HG03354 (cell line): ENCODE results near the gene HS1BP3.

Experiments
- ATAC-seq: cut with Tn5 transposase; IDR thresholded peaks from one replicate; pipeline ENCODE4 v1.9.1; 2021; ENCODE audit warnings: mild to moderate bottlenecking; ENCODE audit not compliant: unreplicated experiment, poor library complexity, severe bottlenecking

Gene HS1BP3

GRCh38 chr2:20622296-20622686, 28.6 kb downstream of the HS1BP3 start:
- ATAC-seq = no peak

GRCh38 chr2:20621366-20622295, 29.3 kb downstream of the HS1BP3 start:
- no peak for ATAC-seq

- ATAC-seq = no peak
Observed at GRCh38 chr2:20620696-20621365, 30.1 kb downstream of the HS1BP3 start.

DNA sequence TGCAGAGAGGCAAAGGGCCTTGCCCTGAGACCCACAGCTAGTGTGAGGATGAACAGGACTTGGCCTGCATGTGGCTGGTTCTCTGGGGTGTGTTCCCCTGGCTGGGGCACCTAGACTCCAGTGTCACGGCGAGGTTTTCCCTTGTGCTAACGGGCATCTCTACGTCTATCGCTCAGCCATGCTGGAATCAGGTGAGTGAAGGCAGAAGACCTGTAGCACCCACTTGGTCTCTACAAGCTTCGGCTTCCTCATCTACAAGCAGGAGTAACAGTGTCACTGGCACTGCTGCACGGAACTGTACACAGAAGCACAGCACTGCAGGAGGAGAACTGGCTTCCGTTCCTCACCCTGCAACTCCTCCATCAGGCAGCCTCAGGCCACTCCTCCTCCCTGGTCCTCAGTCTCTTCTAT, 30.6 kb downstream of the HS1BP3 start:
- ATAC-seq = no peak

DNA sequence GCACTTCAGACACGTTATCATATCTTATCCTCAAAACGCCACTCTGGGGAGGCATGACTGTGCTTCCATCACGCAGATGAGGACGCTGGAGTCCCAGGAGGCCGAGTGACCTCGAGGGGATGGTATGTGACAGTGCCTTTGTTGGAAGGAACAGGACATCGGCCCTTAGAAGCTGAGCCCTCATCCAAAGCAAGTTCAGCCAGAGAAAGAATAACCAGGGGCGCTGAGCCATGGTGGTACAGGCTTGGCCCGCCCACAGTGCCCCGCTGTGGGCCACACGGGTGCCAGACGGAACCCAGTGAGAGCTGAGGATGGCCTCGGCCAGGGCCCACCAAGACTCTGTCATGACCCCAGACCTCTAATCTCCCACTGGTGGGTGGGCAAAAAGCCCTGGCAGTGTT, 31.3 kb downstream of the HS1BP3 start:
- ATAC-seq = no peak

DNA sequence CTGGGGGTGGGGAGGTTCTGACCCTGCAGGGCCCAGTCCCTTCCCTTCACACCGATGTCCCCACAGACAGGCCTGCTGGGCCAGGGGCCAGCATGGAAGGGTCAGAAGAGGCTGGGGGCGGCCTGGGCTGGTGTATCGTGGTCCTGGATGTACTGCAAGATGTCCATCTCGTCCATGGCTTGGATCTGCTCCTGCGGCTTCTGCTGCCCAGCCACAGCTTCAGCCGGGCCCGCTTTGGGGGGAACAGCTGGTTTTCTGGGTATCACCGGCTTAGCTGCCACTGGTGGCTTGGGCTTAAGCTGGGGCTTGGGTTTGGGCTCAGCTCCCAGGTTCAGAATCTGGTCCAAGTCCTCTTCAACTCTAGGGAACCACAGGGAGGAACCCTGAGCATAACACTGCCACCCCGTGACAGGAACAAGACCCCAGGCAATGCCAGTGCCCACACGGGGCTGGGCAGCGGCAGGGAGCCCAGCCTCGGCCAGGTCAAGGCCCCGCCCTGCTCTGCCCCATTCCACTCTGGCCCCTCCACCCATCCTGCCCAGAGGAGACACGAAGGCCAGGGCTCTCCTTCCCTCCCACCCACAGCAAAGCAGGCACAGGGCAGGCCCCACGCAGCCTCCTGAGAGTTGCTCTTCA, 31.9 kb downstream of the HS1BP3 start:
- no peak for ATAC-seq

DNA sequence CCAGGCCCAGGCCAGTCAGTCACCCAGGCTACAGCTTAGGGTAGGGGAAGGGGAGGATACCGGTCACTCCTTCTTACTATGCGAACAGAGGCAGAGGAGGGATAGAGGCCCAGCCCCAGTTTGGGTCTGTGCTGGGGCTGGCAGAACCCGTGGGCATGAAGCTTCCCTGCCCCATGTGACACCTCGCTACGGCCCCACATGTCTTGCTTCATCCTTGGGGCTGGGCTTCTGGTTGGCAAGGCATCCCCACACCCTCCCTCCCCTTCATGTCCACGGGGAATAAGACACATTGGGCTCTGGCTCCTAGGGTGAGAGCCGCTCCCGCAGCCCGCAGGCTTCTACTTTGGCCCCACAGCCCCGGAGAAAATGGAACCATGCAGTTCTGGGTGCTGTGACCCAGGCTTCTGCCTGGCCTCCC, 32.4 kb downstream of the HS1BP3 start:
- no peak for ATAC-seq

DNA sequence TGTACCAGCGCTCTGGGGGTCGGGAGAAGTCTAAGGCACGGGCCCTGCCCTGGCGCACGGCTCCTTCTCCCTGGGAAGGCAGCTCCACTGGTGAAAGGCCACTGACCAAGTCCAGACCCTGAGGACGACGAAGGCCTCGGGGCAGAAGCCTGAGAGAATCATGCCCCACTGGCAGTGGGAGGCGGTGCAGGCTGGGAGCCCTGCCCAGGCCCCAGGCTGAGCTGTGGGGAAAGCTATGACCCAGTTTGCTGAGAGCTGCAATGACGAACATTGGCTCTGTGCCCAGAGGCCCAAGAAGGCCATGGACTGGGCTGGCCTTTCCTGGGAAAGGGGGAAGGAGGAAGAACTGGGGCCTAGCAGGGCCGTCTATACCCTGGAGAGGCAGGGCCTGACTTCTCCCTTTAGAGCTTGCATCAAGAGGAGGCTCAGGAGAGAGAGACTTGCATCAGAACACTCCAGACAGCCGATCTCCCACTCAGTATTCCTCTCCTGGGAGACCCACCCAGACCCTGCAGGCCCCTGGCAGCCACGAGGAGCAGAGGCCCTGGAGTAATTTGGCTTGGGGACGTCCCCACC, 32.9 kb downstream of the HS1BP3 start:
- ATAC-seq = peak; percentile 41

DNA sequence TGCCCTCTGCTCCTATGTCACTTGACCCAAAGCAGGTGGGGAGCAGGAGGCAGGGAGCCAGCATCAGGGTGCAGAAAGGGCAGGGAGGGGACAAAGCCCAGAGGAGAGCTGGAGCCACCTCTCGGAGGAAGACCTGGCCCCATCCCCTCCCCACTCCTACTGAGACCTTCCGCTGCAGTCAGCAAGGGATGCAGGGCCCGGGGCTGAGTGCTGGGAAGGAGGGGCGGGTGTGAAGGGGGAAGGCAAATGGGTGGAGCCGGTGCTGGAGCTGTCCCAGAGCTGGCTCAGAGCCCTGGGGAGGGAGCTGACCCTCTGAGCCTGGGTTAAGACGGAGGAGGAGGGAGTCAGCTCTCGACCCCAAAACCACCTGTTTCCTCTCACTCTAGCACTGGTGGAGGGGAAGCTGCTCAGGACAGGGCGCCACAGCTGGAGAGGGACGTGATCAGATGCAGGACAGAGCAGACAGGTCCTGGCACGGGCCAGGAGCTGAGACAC, 33.8 kb downstream of the HS1BP3 start:
- no peak for ATAC-seq

GRCh38 chr2:20616341-20616871, 34.5 kb downstream of the HS1BP3 start:
- no peak for ATAC-seq

DNA sequence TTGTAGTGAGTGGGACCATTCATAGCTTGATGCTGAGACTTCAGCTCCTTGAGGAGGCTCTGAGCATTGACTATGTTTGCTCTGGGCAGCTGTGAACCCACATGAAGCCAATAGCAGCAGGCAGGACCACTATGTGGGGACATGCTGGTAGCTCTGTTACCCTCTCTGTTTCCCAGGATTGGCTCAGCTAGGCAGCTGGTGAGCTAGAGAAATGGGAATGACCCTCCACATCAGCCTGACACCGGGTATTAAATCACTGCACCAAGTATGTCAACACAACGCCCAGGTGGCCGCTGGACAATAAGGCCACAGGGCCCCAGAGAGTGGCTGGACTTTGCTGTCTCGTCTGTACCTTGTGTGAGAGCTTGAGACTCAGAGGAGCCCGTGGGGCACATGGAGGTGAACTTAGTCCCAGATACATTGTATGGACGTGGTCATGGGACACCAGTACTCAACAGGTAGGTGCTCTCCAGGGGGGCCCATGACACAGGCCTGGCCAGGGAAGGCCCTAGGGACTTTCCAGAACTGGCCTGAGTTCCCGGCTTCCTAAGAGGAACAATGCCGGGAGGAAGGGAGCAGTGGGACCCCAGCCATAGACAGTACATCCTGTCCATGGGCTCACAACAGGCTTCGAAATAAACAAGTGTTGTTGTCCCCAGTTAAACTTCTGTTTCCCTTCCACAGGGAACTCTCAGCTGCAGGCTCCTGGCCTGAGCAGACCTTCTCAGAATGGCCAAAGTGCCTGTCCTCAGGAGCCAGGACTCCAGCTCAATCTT, 35.2 kb downstream of the HS1BP3 start:
- ATAC-seq = no peak

DNA sequence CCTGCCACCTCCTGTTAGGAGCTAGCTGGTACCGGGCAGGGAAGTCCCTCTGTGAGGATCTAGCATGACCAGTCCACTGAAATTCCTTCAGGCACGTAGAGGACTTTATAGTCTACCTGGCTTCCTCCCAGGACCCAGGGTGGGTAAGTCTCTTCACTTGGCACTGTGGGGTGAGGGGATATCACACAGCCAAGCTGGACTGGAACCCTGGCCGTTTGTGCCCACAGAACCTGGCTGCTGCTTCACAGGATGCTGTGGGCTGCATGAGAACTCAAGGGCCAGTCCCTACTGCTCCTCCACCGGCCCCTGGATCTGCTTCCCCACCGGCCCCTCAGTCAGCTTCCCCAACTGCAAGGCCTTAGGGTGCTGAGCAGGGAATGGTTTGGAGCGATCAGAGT, 35.8 kb downstream of the HS1BP3 start:
- no peak for ATAC-seq

GRCh38 chr2:20614201-20615067, 36.5 kb downstream of the HS1BP3 start:
- no peak for ATAC-seq

GRCh38 chr2:20612925-20613916, 37.7 kb downstream of the HS1BP3 start:
- ATAC-seq = no peak

DNA sequence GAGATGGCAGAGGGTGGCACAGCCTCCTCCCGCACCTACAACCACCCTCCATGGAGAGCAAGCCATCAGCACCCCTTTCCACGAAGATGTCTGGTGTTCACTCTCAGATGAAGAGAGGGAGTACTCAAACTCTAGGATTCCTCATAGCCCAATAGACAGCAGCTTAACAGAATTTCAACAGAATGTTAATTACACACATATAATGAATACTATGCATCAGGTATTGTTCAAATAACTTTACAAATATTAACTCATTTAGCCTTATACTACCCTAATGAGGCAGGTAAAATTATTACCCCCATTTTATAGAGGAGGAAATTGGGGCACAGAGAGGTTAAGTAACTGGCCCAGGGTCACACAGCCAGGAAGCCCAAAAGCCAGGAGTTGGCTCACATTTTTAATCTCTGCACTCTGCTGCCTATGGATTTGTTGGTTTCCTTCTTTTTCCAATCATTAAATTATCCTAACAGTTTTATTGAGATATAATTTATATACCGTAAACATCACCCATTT, 39.0 kb downstream of the HS1BP3 start:
- no peak for ATAC-seq

GRCh38 chr2:20611077-20611843, 39.6 kb downstream of the HS1BP3 start:
- no peak for ATAC-seq
